Fibroblast of villous mesenchyme (primary cell): ENCODE data around the gene ZFP14. TPM values are rescaled to one million over a fixed set of nuclear protein-coding genes. Genes with fewer than 3 reads are reported as not detected.

Source experiments
- DNase-seq: peaks from one replicate; pipeline ENCODE4 v3.0.0-alpha.2; 2010; ENCODE audit warnings: low read depth
- H3K4me3 ChIP-seq: 2 replicates; pipeline ENCODE4 v1.5.1; 2011; ENCODE audit warnings: low read depth, mild to moderate bottlenecking, low read length
- total RNA-seq: library from RNA; depleted of rRNA; stranded (reverse); fragments of >200 nt; gene quantifications from 2 replicates; pipeline ENCODE4 v1.2.3, GENCODE V29; 2012
- TF ChIP-seq, protein P1 (sequence below): IDR thresholded peaks from 2 replicates; pipeline ENCODE4 v1.5.1; 2012; ENCODE audit warnings: low read depth, mild to moderate bottlenecking, low read length; ENCODE audit not compliant: insufficient read depth

The ZFP14 gene
- total RNA-seq, 1 donor: 4.7 TPM

DNA sequence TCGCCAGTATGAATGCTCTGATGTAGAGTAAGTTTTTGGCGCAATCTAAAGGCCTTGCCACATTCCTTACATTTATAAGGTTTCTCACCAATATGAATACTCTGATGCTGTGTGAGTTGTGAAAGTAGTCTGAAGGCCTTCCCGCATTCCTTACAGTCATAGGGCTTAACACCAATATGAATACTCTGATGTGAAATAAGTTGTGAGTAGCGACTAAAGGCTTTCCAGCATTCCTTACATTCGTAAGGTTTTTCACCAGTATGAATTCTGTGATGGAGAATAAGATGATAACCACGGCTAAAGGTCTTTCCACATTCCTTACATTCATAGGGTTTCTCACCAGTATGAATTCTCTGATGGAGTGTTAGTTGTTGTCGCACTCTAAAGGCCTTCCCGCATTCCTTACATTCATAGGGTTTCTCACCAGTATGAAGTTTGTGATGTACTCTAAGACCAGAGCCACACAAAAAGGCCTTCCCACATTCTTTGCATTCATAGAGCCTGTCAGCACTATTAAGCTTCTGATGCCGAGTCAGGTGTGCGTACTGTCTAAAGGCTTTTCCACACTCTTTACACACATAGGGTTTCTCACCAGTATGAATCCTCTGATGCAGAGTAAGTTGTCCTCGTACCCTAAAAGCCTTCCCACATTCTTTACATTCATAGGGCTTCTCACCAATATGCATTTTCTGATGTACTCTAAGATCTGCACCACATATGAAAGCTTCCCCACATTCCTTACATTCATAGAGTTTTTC, 14.1 kb upstream of the ZFP14 start:
- no peak overlapping the region for H3K4me3 ChIP-seq
- DNase-seq: no peak

DNA sequence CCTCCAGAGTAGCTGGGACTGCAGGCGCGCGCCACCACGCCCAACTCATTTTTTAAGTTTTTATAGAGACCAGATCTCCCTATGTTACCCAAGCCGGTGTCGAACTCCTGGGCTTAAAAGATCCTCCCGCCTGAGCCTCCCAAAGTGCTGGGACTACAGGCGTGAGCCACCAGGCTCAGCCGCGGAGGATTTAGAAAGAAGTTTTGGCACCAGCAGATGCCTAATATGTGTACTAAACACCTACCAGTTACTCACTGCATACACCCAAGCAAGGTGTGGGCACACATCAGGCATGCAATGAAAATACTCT, 464 bp upstream of the ZFP14 start:
- DNase-seq: no peak
- H3K4me3 ChIP-seq: peak overlapping the region; percentile 80
- TF ChIP-seq, protein P1, sequence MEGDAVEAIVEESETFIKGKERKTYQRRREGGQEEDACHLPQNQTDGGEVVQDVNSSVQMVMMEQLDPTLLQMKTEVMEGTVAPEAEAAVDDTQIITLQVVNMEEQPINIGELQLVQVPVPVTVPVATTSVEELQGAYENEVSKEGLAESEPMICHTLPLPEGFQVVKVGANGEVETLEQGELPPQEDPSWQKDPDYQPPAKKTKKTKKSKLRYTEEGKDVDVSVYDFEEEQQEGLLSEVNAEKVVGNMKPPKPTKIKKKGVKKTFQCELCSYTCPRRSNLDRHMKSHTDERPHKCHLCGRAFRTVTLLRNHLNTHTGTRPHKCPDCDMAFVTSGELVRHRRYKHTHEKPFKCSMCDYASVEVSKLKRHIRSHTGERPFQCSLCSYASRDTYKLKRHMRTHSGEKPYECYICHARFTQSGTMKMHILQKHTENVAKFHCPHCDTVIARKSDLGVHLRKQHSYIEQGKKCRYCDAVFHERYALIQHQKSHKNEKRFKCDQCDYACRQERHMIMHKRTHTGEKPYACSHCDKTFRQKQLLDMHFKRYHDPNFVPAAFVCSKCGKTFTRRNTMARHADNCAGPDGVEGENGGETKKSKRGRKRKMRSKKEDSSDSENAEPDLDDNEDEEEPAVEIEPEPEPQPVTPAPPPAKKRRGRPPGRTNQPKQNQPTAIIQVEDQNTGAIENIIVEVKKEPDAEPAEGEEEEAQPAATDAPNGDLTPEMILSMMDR: no peak

More for the DNA sequence above, 14.1 kb upstream of the ZFP14 start:
- TF ChIP-seq, protein P1: no peak

DNA sequence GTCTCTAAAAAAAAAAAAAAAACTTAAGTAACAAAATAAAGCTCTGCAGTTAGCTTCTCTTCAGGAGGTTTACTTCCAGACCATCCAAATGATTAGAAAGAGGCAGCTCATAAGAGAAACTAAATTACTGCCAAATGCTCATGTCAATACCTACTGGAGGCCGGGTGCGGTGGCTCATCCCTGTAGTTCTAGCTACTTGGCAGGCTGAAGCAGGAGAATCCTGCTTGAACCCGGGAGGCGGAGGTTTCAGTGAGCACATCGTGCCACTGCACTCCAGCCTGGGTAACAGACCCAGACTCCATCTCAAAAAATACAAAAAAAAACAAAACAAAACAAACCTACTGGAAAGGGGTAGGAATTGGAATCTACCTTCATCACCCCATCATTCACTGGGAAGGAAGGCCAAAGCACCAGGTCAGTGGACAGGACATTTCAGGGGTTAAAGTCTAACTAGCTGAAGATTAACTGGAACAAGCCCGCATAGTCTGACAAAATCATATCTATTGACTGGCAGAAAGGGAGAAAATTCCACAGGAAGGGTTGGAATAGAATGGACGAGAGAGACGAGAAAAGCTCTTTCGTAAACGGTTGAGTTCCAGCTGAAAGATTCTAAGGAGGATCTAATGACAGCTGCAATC, 1.3 kb downstream of the ZFP14 start:
- no peak for DNase-seq
- TF ChIP-seq, protein P1: no peak
- peak overlapping the region; percentile 80 for H3K4me3 ChIP-seq

DNA sequence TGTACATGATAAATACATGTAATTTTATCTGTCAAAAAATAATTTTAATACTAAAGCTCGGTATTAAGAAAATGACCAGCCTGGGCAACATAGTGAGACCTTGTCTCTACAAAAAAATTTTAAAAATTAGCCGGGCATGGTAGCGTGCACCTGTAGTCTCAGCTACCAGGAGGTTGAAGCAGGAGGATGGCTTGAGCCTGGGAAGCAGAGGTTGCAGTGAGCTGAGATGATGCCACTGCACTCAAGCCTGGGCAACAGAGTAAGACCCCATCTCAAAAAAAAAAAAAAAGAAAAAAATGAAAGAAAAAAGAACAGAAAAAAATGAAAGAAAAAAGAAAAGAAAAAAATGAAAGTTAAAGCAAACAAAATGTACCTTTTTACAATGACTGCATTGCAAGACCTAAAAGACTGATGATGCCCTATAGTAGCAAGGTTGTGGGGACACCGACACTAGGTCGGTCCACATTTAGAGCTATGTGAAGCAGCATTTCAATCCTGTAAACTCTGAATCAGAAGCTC, 5.3 kb downstream of the ZFP14 start:
- no peak overlapping the region for H3K4me3 ChIP-seq
- TF ChIP-seq, protein P1: no peak
- DNase-seq: no peak

DNA sequence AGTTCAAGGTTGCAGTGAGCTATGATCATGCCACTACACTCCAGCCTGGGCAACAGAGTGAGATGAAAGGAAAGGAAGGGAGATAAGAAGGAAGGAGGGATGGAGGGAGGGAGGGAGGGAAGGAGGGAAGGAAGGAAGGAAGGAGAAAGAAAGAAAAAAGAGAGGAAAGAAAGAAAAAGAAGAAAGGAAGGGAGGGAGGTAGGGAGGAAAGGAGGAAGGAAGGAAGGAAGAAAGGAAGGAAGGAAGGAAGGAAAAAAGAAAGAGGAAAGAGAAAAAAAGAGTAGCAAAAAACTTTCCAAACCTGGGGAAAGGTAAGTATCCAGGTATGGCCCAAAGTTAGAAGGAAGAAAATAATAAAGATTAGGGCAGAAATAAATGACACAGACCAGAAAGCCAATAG, 7.1 kb downstream of the ZFP14 start:
- TF ChIP-seq, protein P1: no peak
- no peak overlapping the region for H3K4me3 ChIP-seq
- no peak for DNase-seq

DNA sequence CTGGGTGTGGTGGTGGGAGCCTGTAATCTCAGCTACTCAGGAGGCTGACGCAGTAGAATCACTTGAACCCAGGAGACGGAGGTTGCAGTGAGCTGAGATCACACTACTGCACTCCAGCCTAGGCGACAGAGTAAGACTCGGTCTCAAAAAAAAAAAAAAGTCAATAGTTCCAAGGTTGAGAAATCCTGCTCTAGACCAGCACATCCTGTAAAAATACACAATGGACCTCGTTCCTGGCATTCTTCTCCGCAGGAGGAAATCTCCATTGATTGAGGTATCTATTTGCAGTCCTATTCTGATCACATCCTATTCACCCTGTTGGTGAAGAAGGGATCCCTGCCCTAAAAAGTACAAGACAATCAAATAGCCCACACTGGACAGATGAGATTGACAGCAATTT, 15.2 kb downstream of the ZFP14 start:
- TF ChIP-seq, protein P1: no peak
- DNase-seq: no peak
- H3K4me3 ChIP-seq: no peak overlapping the region
